Loucy (cell line): Measurements from ENCODE around the gene SYNE4.

Experiments
- H2AFZ ChIP-seq: fragments of 200-600 bp; sonication (generic); 2 replicates; pipeline ENCODE4 v1.6.0; 2016; ENCODE audit warnings: antibody characterized with exemption, mild to moderate bottlenecking, low read length, moderate library complexity
- H3F3A ChIP-seq: fragments of 200-600 bp; 2 replicates; pipeline ENCODE4 v1.6.0; 2016; ENCODE audit warnings: antibody characterized with exemption, low read depth, mild to moderate bottlenecking
- H3K27me3 ChIP-seq: fragments of 200-600 bp; sonication (generic); 2 replicates; pipeline ENCODE4 v1.6.1; 2014; ENCODE audit warnings: low read length, mild to moderate bottlenecking; ENCODE audit not compliant: insufficient read depth, poor library complexity, severe bottlenecking
- H3K36me3 ChIP-seq: fragments of 200-600 bp; sonication (generic); 2 replicates; pipeline ENCODE4 v1.6.1; 2016; ENCODE audit warnings: low read length; ENCODE audit not compliant: insufficient read depth
- H3K4me1 ChIP-seq: fragments of 200-600 bp; sonication (generic); 2 replicates; pipeline ENCODE4 v1.5.1; 2014; ENCODE audit warnings: low read length, mild to moderate bottlenecking; ENCODE audit not compliant: insufficient read depth, poor library complexity, severe bottlenecking
- H3K4me2 ChIP-seq: fragments of 200-600 bp; sonication (generic); 2 replicates; pipeline ENCODE4 v1.6.0; 2014; ENCODE audit warnings: antibody characterized with exemption, low read length, low read depth, mild to moderate bottlenecking; ENCODE audit not compliant: poor library complexity, severe bottlenecking
- H3K4me3 ChIP-seq: fragments of 200-600 bp; sonication (generic); 2 replicates; pipeline ENCODE4 v1.5.1; 2014; ENCODE audit warnings: low read length, mild to moderate bottlenecking, mixed read lengths; ENCODE audit not compliant: poor library complexity, severe bottlenecking
- H3K79me2 ChIP-seq: fragments of 200-600 bp; sonication (generic); 2 replicates; pipeline ENCODE4 v1.6.1; 2014; ENCODE audit warnings: low read length; ENCODE audit not compliant: insufficient read depth
- H3K9ac ChIP-seq: fragments of 200-600 bp; sonication (generic); 2 replicates; pipeline ENCODE4 v1.6.0; 2014; ENCODE audit warnings: mild to moderate bottlenecking, low read depth, low read length, moderate library complexity; ENCODE audit not compliant: poor library complexity, severe bottlenecking
- H3K9me2 ChIP-seq: fragments of 200-600 bp; sonication (generic); replicated peaks from 2 replicates; pipeline ENCODE4 v1.6.1; 2016; ENCODE audit warnings: low read depth, low read length, mixed read lengths
- H3K9me3 ChIP-seq: fragments of 200-600 bp; sonication (generic); 2 replicates; pipeline ENCODE4 v1.6.1; 2014; ENCODE audit warnings: mild to moderate bottlenecking, antibody characterized with exemption, low read length, low read depth; ENCODE audit not compliant: insufficient read depth
- H4K20me1 ChIP-seq: fragments of 200-600 bp; sonication (generic); 2 replicates; pipeline ENCODE4 v1.6.0; 2014; ENCODE audit warnings: antibody characterized with exemption, low read length, mild to moderate bottlenecking; ENCODE audit not compliant: insufficient read depth, poor library complexity, severe bottlenecking
- CTCF ChIP-seq: fragments of 200-600 bp; sonication (generic); conservative IDR thresholded peaks from 2 replicates; pipeline ENCODE4 v1.5.1; 2014; ENCODE audit warnings: mild to moderate bottlenecking, antibody characterized with exemption, low read length
- EZH2phosphoT487 ChIP-seq: fragments of 200-600 bp; IDR thresholded peaks from 2 replicates; pipeline ENCODE4 v1.6.1; 2018; ENCODE audit warnings: antibody characterized with exemption, mild to moderate bottlenecking, moderate library complexity, borderline replicate concordance

Gene SYNE4

GRCh38 chr19:36019061-36019670, 10.6 kb upstream of the SYNE4 start:
- Histone ChIP-seq H3K4me2 (no peak overlapping the region), H2AFZ (no peak overlapping the region), H4K20me1 (no peaks in the 10 kb centered on the region), H3K27me3 (no peaks in the 10 kb centered on the region), H3F3A (no peaks in the 10 kb centered on the region), H3K79me2 (peaks cover 12% of the 10 kb centered on the region), H3K9ac (no peak overlapping the region), H3K9me2 (no peaks in the 10 kb centered on the region), H3K9me3 (no peaks in the 10 kb centered on the region), H3K36me3 (no peaks in the 10 kb centered on the region), H3K4me1 (peaks cover 9% of the 10 kb centered on the region), H3K4me3 (no peak overlapping the region)
- TF ChIP-seq CTCF = no peak
- TF ChIP-seq EZH2phosphoT487 = no peak

GRCh38 chr19:36014012-36014924, 5.7 kb upstream of the SYNE4 start, which contains the start of gene ALKBH6:
Gene ALKBH6 (minus strand): TSS chr19:36014213. CDS start chr19:36013397, 816 bp downstream.
- Histone ChIP-seq H3K79me2 (peaks cover 22% of the 10 kb centered on the region), H4K20me1 (no peaks in the 10 kb centered on the region), H3K36me3 (no peaks in the 10 kb centered on the region), H3K9ac (peak within 1 kb of the TSS; percentile 91), H3K4me2 (peak within 1 kb of the TSS; percentile 94), H3K9me3 (no peaks in the 10 kb centered on the region), H3K9me2 (no peaks in the 10 kb centered on the region), H3K4me3 (peak within 1 kb of the TSS; percentile 90), H2AFZ (peak within 1 kb of the TSS; percentile 70), H3K4me1 (peaks cover 11% of the 10 kb centered on the region), H3K27me3 (no peaks in the 10 kb centered on the region), H3F3A (no peaks in the 10 kb centered on the region)
- TF ChIP-seq CTCF (no peak), EZH2phosphoT487 (no peak)

- H3K36me3 ChIP-seq = no peaks in the 10 kb centered on the region
- H4K20me1 ChIP-seq = no peaks in the 10 kb centered on the region
- no peak for TF ChIP-seq EZH2phosphoT487
- no peak for TF ChIP-seq CTCF
- peaks cover 11% of the 10 kb centered on the region for H3K4me1 ChIP-seq
- peak overlapping the region; percentile 90 for H3K4me2 ChIP-seq
- peak overlapping the region; percentile 91 for H3K9ac ChIP-seq
- peak overlapping the region; percentile 70; the same call in 1 of the 2 replicates for H2AFZ ChIP-seq
- no peaks in the 10 kb centered on the region for H3K9me2 ChIP-seq
- H3F3A ChIP-seq = no peaks in the 10 kb centered on the region
- H3K9me3 ChIP-seq = no peaks in the 10 kb centered on the region
- peak overlapping the region; percentile 90 for H3K4me3 ChIP-seq
- H3K27me3 ChIP-seq = no peaks in the 10 kb centered on the region
- peaks cover 22% of the 10 kb centered on the region for H3K79me2 ChIP-seq
These were observed 4.8 kb upstream of the SYNE4 start for GRCh38 chr19:36013280-36014011.
